ENCODE results near the gene ZSWIM3.

- TF ChIP-seq EP300 (IDR thresholded peaks at IDR 0.05; ENCODE audit: low read depth) (no peak), CTCF (IDR thresholded peaks at IDR 0.05) (no peak)
Measured at GRCh38 chr20:45817376-45818194, 39.8 kb upstream of the ZSWIM3 start.
